ENCODE measurements around the gene MCHR1.

The MCHR1 gene

GRCh38 chr22:40728731-40729189 is 49.5 kb downstream of the MCHR1 start:
- Histone ChIP-seq H3K27ac (ENCODE audit: low read depth, low read length) (no peak overlapping the region; the same call in 1 of the 2 replicates), H3K36me3 (ENCODE audit: insufficient read depth, low read length) (no peaks in the 10 kb centered on the region), H3K27me3 (ENCODE audit: insufficient read depth, low read length) (no peaks in the 10 kb centered on the region), H3K9ac (ENCODE audit: low read depth, low read length) (no peak overlapping the region), H3K9me3 (ENCODE audit: insufficient read depth, low read depth, low read length) (no peaks in the 10 kb centered on the region), H3K4me3 (ENCODE audit: low read length) (no peak overlapping the region), H3K4me1 (ENCODE audit: insufficient read depth, low read length) (peaks cover 28% of the 10 kb centered on the region)
- 89% methylated on average over 13 of the region's 13 CpGs for WGBS

GRCh38 chr22:40729284-40729683 is 50.0 kb downstream of the MCHR1 start:
- Histone ChIP-seq H3K9ac (ENCODE audit: low read depth, low read length) (no peak overlapping the region), H3K4me3 (ENCODE audit: low read length) (no peak overlapping the region), H3K4me1 (ENCODE audit: insufficient read depth, low read length) (peaks cover 28% of the 10 kb centered on the region), H3K27me3 (ENCODE audit: insufficient read depth, low read length) (no peaks in the 10 kb centered on the region), H3K9me3 (ENCODE audit: insufficient read depth, low read depth, low read length) (no peaks in the 10 kb centered on the region), H3K36me3 (ENCODE audit: insufficient read depth, low read length) (no peaks in the 10 kb centered on the region), H3K27ac (ENCODE audit: low read depth, low read length) (no peak overlapping the region)
- WGBS, result 81% methylated on average over 6 of the region's 6 CpGs

All from HUES64 (cell line).